ENCODE results near the gene CIB2.

DNA sequence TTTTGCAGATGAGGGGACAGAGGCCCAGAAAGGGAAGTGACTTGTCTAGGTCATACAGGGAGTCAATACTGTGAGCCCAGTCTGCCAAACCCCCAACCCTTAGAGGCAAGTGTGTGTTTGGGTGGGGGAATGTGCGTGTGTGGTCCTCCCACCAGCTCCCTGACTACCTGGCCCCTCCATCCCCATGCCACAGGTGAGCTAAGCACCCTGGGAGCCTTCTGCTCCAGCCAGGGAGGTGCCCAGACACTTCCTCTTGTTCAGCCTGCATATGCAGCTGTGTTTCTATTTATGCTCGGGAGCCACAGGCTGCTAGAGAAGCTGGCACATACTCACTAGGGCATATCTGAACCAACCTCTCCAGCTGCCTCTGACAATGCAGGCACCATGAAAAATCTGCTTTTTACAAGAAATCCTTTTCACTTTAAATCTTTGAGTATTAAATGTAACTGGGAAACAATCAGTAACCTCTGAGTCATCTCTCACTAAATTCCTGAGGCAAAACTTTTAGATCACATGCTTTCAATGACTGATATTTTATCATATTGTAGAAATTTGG lies 74.5 kb downstream of the CIB2 start:
- TF ChIP-seq, protein P1, sequence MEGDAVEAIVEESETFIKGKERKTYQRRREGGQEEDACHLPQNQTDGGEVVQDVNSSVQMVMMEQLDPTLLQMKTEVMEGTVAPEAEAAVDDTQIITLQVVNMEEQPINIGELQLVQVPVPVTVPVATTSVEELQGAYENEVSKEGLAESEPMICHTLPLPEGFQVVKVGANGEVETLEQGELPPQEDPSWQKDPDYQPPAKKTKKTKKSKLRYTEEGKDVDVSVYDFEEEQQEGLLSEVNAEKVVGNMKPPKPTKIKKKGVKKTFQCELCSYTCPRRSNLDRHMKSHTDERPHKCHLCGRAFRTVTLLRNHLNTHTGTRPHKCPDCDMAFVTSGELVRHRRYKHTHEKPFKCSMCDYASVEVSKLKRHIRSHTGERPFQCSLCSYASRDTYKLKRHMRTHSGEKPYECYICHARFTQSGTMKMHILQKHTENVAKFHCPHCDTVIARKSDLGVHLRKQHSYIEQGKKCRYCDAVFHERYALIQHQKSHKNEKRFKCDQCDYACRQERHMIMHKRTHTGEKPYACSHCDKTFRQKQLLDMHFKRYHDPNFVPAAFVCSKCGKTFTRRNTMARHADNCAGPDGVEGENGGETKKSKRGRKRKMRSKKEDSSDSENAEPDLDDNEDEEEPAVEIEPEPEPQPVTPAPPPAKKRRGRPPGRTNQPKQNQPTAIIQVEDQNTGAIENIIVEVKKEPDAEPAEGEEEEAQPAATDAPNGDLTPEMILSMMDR (IDR thresholded peaks at IDR 0.05), result no peak
- no peak for TF ChIP-seq POLR2A (IDR thresholded peaks at IDR 0.05)
